HG03520 (cell line): Measurements from ENCODE around the gene ITIH2.
"Not testable (repeated sequence)": the region's sequence is repeated elsewhere in the genome, so short reads cannot be mapped to it uniquely, and the experiment has no call there.

Experiments used
- ATAC-seq: cut with Tn5 transposase; IDR thresholded peaks from one replicate; pipeline ENCODE4 v1.9.1; 2021; ENCODE audit warnings: mild to moderate bottlenecking, moderate library complexity; ENCODE audit not compliant: unreplicated experiment

Gene ITIH2

GRCh38 chr10:7734821-7735220, 31.7 kb downstream of the ITIH2 start:
- ATAC-seq, result no peak

- no peak for ATAC-seq
Observed at GRCh38 chr10:7738536-7739407, 35.7 kb downstream of the ITIH2 start.

- no peak for ATAC-seq
Observed at GRCh38 chr10:7744307-7744706, 41.2 kb downstream of the ITIH2 start.

GRCh38 chr10:7748637-7749036, 45.5 kb downstream of the ITIH2 start:
- not testable (repeated sequence) for ATAC-seq

- no peak for ATAC-seq
Observed at GRCh38 chr10:7750222-7750621, 47.1 kb downstream of the ITIH2 start.

GRCh38 chr10:7752251-7752650, 49.1 kb downstream of the ITIH2 start:
- ATAC-seq, result no peak

GRCh38 chr10:7755103-7755502, 52.0 kb downstream of the ITIH2 start:
- ATAC-seq, result no peak

GRCh38 chr10:7756360-7756992, 53.4 kb downstream of the ITIH2 start:
- ATAC-seq, result no peak

- ATAC-seq, result no peak
Observed at GRCh38 chr10:7763929-7764328, 60.8 kb downstream of the ITIH2 start.

- no peak for ATAC-seq
Observed at GRCh38 chr10:7766241-7766640, 63.1 kb downstream of the ITIH2 start.

- ATAC-seq, result no peak
Observed at GRCh38 chr10:7767209-7767608, 64.1 kb downstream of the ITIH2 start.

- ATAC-seq, result no peak
Observed at GRCh38 chr10:7768417-7768816, 65.3 kb downstream of the ITIH2 start.

- ATAC-seq, result no peak
Observed at GRCh38 chr10:7773845-7774801, 71.0 kb downstream of the ITIH2 start.

- ATAC-seq, result no peak
Observed at GRCh38 chr10:7776777-7777176, 73.7 kb downstream of the ITIH2 start.

GRCh38 chr10:7782194-7782593, 79.1 kb downstream of the ITIH2 start:
- ATAC-seq, result not testable (repeated sequence)

GRCh38 chr10:7786430-7786829, 83.3 kb downstream of the ITIH2 start:
- ATAC-seq, result no peak

GRCh38 chr10:7787150-7787856, 84.2 kb downstream of the ITIH2 start:
- peak; percentile 10 for ATAC-seq

GRCh38 chr10:7787857-7788638, 84.9 kb downstream of the ITIH2 start, which contains the start of the genes ATP5F1C and KIN:
Gene ATP5F1C (plus strand): TSS chr10:7788177. CDS start chr10:7788208, 31 bp downstream.
Gene KIN (minus strand): TSS chr10:7787993. CDS start chr10:7787933, 60 bp downstream.
- ATAC-seq, result peak; percentile 93

- ATAC-seq, result peak; percentile 15
Observed at GRCh38 chr10:7788639-7789286, 85.6 kb downstream of the ITIH2 start.
